Measurements from ENCODE around the gene MRI1.

MRI1 gene

DNA sequence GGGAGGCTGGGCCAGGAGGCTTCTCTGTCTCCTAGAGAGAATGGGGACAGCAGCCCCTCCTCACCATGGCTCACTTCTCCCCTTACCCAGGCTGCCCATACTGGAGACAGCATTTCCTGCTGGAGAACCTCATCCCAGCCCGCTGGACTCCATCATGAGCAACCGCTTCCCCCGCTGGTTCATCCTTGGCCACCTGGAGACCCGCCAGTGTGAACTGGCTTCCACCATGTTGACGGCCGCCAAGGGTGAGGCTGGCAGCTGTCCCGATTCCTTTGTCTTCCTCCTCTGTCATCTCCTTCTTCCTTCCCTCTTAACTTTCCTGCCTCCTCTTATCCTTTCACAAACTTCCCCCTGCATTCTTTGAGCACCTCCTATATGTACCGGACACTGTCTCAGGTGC, 58.9 kb downstream of the MRI1 start:
- Histone ChIP-seq H3K27me3 (ENCODE audit: low read depth, low read length) (no peaks in the 10 kb centered on the region), H3K4me1 (ENCODE audit: low read length) (no peaks in the 10 kb centered on the region), H3K9ac (ENCODE audit: low read length) (no peak overlapping the region), H3K9me3 (ENCODE audit: insufficient read depth, low read length) (no peaks in the 10 kb centered on the region), H3K36me3 (replicated peaks; ENCODE audit: low read depth, low read length) (peaks cover 29% of the 10 kb centered on the region), H4K20me1 (ENCODE audit: insufficient read depth, low read length) (no peaks in the 10 kb centered on the region), H3K4me2 (ENCODE audit: low read length) (no peak overlapping the region), H2AFZ (ENCODE audit: low read depth, low read length) (no peak overlapping the region), H3K27ac (ENCODE audit: low read length) (no peak overlapping the region), H3K79me2 (ENCODE audit: low read length) (no peaks in the 10 kb centered on the region), H3K4me3 (ENCODE audit: low read length) (no peak overlapping the region)
- TF ChIP-seq EZH2phosphoT487 (IDR thresholded peaks at IDR 0.05; ENCODE audit: low read depth): no peak
